Cortex of kidney (tissue), 1 donor: ENCODE results near the gene CASK.

Source experiments
- DNase-seq: peaks from one replicate; lab custom pipeline; 2025; lab: John Stamatoyannopoulos, UW

CASK gene

DNA sequence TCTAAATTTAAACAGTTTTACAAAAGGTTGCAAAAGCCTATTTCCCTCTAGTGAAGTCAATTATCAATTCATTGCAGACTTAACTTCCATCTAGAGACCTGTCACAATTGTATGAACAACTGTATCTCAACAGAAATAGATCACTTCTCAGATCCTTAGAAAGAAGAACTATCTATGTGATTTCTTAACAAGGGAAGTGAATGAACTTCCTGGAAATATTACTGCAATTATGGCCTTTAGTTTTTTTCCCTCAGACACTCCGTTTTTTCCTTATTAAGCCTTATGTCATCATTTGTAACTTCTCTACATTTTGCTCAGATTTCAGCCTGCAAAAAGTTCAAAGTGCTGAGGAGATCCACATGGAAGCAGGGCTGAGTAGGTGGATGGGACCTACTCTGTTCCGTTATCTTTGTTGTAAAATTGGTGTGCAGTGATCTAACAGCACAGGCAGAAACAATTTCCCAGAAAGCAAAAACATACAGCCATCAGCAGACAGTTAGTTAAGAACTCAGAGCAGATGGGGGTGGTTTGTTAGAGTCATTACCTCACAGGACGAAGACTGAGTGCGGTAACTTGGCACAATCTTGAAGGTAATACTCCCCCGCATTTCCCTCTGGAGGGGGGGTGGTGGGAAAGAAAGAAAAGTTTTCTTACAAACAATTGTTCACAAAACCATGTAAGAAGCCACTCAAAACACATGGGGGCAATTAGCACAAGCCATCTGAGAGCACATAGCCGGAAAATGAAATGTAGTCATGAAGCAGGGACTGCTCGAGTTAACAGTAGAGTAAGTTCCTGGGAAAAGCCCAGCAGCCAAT, 363.9 kb downstream of the CASK start:
- no peak for DNase-seq

DNA sequence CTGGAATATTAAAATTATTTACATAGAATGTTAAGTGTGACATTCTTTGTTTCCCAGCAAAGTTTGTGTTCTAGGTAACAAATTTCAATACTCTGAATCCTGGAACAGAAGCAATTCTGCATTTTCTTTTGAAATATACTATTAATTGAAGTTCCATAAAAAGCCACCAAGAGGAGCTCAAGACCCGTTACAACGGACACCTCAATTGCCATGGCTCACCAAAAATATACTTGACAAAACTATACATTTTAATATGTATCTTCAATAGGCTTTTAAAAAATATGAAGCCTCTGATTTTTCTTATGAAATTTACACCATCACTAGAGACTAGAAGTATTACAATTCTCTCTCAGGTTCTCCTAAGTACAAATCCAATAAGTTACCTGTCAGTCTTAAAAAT, 364.8 kb downstream of the CASK start:
- DNase-seq: no peak

DNA sequence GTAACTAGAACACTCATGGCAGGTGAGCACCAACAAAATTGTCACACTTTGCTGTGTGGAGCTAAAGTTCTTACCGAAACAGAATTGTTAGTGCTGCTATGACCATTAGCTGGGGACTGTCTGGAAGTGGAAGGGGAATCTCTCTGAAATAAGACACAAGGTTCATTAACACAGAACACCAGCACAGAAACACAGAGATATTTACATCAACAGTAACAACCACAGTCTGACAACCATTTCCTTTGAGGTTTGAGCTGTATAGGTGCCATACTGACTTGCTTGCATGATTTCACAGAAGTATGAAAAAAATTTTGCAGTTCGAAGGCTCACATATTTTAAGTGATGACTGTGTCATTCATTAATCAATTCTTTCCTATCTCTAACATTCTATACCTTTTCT, 366.4 kb downstream of the CASK start:
- no peak for DNase-seq

DNA sequence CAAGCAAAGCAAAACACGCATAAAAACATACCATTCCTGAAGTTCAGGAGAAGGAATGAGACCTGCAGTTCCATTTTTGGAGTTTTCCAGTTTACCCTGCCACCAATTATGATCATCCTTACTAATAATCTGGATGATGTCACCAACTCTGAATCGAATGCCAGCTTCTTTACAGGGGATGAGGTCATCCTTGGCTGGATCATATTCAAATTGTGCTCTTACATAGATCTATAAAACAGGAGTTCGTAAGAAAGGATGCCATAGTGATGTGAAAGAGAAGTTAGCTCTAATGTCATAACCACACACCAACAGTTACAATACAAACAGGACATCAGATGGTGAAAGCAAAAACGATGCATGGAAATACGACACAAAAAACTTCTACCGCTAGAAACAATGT, 369.7 kb downstream of the CASK start:
- no peak for DNase-seq

DNA sequence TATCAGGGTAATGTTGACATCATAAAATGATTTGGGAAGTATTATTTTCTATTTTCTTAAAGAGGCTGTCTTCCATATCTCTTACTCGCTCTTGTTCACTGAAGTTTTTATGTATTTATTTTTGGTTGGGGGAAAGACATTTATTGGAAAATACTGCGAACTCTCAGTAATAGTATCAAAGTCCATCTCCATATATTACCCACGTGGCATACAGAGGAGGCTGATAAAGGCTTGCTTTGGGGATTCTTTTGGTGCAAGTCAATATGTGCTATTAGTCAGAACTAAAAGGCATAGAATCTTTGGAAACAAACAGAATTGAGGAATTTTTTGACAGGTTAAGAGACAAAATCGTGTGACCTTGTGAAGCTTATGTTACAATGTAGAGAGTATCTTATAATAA, 374.9 kb downstream of the CASK start:
- DNase-seq: no peak

DNA sequence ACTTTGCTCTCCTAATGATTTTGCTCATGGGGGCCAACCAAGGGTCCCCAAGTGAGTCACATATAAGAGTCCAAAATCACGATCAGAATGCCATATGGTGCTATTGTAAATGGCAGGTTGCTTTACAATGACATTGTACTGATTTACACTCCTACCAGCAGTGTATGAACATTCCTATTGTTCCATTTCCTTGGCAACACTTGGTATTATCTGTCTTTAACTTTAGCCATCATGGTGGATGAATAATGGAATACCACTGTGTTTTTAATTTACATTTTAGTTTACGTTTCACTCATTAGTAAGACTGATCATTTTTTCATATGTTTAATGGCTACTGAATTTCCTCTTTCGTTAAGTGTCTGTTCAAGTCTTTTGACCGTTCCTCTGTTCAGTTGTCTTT, 379.7 kb downstream of the CASK start:
- DNase-seq: no peak

DNA sequence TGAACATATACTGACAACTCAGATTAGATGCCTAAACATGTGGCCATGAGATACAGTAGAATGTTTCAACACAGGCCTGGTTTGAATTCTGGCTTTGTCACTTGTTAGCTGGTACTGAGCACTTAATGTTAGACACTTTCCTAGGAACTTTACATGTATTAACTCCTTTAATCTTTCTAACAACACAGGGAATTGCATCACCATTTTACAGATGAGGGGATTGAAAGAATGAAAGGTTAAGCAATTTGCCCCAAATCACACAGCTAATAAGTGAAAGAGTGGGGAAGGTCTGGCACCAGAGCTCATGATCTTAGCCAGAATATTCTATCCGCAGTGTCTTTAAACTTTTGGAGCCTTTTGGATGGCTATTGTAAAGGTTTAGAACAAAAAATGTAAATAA, 380.3 kb downstream of the CASK start:
- DNase-seq: no peak

DNA sequence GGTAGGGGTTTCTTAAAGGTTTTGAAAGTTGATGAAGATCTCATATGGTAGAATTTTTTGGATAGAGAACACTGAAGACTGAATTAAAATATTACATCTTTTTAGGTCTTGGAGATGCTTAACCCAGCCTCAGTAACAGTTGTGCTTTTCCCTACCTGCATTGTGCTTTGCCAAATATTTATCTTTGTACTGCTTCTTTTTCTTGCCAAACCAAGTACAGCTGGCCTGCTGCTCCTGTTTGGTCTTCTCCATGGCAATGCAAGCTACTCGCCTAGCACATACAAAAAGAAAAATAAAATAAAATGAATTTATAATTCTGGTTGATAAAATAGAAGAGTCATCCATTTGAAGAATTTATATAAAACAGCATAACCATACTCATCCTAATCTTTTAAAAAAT, 380.8 kb downstream of the CASK start:
- DNase-seq: no peak

DNA sequence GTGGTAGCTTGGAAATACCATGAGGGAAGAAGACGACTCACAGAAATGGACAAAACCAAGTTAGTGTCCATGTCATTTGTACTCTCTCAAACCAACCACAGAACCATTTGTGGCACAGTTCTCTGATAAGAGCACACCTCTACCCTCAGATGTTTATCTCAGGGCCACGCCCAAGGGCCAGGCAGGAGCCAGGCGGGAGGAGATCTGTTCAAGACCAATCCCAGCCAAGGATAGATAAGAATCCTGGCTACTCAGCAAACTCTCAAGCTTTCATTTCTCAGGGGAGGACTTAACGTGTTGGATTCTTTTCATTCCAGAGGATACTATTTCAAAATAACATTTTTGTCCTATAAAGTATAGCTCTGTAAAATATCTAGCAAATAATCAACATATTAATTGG, 381.2 kb downstream of the CASK start:
- DNase-seq: no peak

DNA sequence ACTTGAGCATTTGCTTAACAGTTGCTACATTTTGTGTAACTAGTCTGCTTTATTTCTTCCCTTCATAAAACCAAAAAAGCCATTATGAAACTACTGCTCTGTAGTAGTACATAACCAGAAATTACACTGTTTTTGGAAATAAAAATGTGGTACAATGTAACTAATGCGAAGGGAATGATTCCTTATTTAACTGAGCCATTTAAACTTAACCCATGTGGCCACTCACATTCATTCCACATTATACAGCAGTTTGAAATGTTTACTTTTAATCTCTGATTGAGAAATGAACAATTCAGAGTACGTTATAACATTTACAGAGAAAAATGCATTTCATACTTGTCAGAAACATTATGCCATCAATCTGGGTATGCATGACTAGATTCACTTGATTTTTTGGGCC, 382.0 kb downstream of the CASK start:
- no peak for DNase-seq

DNA sequence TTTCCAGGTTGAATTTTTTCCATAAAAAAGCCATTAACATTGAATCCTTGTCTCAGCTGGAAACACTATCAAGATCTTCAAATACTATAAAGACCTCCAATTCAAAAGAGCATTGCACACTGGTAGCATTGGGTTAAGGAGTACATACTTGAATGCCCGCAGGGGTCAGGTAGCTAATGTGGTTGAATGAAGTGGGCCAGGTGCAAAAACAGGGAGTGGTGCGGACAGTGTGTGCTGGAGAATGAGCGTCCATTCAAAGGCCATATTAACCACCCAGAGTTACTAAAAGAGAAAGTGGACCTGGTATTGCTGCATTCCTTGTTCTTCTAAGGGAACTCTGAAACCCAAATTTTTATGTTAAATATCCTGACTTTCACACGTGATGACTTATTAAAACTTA, 384.6 kb downstream of the CASK start:
- no peak for DNase-seq

DNA sequence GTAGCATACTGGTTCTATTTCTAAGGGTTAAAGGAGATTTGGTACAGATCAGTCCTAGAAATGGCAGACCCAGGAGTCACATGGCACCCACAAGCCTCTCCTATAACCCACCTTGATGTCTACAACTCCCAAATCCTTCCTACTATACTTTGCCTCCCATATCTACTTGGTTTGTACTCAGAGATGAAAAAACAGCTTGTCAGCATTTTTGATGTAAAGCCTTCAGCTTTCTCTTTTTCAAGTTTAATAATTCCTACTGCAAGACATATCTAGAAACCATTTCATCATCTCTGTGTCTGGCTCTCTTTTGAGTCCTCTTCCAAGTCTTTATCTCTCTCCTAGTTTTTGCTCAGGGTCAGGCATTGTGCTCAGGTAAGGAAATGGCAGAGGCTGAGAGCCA, 393.3 kb downstream of the CASK start:
- no peak for DNase-seq

DNA sequence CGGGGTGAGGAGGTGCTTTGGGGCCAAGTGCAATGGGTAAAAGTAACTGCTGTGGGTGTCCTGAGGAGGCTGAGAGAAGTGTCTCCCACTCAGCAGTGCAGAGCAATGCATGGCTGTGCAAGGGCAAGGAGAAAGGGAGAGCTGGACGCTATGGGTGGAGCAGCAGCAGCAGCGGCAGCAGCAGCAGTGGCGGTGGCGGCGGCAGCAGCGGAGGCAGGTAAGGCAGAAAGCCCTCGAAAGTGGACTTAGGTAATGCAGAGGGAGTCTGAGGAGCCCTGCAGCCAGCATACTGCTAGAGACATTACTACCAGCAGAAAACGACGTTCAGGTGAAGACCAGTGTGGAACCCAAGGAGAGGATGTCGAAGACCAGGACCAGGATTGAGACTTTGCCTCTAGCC, 394.1 kb downstream of the CASK start:
- no peak for DNase-seq

DNA sequence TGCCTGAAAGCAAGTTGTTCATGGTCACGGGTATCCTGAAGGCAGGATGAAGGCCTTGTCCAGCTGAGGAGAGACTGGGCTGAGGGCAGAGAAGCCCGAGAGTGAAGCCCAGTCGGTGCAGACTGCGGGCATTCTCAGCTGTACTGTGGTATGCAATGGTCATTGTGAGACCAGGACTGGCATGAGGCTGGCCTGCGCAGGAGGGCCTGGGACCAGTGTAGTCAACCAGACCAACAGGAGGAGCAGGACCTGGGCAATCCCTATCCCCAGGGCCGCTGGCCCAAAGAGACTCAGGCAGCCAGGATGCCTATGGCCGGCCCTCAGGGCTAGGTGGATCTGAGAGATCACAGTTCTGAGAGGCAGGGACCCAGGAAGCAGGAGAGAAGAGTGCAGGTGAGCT, 394.6 kb downstream of the CASK start:
- DNase-seq: no peak

DNA sequence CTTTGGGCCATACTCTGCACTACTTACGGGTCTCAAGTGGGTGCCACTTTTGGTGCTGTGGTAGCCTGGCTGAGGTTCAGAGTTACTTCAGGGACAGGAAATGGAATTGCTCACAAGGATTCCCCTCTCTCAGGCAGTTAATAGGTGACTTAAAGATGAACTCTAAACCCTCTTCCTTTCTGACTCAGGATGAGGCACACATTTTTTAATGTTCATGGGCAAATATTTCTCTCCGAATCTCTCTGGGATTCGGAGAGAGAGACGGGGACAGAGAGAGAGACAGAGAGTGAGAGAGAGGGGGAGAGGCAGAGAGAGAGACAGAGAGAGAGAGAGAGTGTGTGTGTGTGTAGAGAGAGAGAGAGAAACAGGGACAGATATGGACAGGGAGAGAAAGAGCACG, 396.4 kb downstream of the CASK start:
- DNase-seq: no peak

DNA sequence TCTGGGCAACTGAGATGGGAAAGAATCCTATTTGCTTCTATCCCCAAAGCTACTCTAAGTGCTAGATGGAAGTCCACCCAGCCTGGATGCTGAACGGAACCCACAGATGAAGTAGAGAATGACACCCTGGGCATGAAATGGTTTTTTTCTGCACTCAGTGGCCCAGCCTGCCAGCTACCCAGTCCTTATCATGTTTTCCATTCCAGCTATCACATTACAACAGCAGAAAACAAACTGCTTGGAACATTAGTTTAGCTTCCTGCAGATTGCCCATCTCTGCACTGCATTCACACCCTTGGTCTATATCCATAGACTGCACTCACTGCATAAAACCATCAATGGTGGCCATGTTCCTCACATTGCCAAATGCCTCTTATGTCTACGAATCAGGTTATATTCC, 397.1 kb downstream of the CASK start:
- DNase-seq: no peak

DNA sequence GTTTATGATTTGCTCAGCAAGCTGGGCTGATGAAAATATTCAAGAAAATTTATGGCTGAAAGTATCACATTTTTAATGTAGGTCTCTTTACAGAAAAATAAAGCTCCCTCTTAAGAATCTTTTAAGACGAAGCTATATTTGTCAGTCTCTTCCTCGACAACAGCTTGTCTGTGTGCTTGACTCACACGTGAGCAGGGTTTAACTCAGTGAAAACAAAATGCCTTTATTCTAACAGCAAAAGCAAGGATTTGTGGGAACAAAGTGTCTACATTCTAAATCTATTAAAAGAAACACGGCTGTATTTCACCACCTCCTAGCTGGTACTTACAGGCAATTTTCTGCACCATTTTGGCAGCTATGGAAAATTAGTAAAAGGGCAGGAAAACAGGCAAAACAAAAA, 400.7 kb downstream of the CASK start:
- DNase-seq: no peak

DNA sequence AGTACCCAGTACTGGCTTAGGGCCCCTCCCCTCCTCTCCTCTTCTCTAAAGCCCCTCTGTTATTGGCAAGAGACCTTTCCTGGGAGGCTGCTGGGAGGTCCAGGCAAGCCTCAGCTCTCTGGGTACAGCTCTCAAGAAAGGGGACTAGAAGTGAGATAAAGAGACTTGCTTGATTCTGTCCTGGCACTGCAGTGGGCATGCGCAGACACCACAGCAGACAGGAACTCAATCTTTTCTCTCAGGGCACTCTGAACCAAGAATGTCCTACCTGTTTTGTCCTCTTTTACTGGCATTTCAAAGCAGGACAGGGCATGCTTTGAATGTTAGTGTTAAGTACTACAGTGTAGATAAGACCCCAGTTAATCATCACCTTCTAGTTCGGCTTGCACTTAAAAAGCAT, 401.3 kb downstream of the CASK start:
- DNase-seq: no peak

DNA sequence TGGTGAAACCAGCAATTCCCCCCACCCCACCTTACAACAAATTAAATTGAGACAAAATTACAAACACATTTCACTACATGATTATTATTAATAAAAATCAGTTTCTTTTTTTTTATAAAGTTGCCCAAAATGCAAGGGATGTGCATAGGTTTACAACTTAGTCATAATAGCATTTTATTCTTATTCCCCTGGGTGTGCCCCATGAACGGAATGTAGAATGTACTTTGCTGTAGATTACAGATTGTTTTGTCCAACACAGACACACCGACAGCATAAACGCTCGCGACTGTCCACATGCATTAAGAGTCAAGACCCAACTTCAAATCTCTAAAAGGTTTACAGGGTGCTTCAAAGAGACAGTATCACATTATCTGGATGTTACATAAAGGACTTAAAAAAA, 403.9 kb downstream of the CASK start:
- no peak for DNase-seq

DNA sequence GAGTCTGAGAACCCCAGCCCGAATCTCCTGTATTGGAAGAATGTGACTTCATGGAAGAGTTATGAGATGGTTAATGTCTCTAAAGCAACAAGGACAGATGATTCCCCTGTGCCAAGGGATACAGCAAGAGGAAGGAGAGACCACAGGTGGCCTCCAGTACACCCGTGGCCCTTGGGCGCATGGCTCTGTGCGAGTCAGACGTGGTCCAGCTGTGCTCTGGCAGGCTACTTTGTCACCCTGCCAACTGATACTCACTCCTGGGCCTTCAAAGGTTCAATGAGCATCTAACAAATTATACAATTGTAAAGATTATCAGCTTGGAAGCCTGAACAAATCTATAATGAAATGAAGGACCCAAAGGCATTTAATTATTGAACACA, 404.5 kb downstream of the CASK start:
- DNase-seq: no peak

DNA sequence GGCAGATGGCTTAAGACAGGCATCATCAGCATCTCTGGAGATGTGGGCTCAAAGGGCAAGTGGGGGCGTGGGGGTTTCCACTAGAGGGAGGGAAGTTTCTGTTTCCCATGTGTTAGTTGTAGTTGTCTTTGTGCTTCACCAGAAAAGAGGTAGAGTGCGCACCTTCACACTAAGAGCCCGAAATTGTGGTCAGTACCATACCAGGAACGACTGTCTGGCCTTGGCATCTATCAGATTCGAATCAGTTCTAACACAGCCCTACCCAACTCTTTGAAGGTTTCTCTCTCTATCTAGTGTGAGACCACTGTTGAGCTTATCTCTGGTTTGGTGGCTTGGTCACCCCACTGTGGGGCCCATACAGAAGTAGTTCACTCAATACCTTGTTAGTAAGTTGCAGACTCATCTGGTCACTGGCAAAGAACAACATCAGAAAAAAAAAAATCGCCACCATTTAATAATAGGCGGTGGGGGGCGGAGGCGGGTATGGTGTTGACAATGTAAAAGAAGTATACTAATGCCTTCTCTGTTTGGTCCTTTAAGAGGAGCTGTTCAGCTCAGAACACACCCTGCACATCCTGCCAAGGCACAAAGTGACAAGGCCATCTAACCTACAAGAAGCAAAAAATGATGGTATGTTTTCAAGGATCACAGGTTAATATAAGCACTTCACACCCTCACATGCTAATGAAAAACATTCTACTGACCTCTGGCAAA, 405.1 kb downstream of the CASK start:
- no peak for DNase-seq

DNA sequence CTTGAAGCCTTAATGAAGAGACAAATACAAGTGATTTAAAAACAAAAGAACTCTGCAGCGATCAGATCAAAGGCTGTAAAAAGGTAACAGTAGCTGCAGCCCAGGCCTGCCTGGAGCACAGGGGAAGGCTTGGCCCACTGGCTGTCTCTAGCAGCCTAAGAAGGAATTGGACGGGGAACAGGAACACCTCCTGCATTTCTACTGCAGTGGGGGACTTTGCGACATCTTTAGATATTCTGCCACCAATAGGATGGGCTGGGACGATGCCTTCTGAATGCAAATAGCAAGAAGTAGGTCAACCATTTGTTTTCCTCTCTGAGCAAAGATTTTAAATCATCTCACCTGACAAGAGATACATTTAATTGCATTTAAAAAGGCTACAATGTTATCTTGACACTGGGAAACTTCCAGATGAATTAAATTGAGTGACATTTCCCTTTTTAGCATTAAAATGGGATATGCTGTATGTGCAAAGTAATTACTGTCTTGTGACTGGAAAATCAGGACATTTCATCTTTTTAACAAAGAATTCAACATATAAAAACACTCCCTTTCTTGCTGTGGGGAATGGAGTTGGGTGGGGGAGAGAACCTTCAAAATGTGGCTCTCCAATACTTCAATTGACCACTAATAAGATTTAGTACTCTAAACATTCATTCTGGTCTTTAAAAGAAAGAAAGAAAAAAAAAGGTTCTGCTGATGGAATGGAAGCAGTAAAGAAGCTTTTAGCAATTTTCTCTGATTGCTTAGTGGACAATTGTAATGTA, 406.2 kb downstream of the CASK start:
- no peak for DNase-seq

DNA sequence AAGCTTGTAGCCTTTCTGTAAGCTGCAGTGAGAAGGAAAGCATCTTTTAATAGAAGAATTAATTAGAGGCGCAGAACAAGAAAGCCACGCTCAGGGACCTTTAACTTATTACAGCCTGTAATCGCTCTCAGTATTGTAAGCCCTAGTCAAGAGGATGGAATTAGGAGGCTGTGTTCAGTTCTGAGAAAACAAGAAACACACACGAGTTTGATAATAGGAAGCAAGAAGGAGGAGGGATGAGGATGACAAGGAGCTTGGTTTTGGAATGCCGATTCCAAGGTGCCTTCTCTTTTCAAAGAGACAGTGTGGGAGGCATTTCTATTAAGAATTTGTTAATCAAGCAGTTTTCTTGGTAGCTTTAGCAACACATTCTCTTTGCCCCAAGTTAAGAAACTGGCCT, 406.9 kb downstream of the CASK start:
- no peak for DNase-seq
